Activated CD8-positive, alpha-beta memory T cell treated with anti-CD3 and anti-CD28 coated beads, Interleukin-2, amount 10 ng/mL, durations not matched to agents 7 days and 5 days (primary cell): ENCODE results near the gene SLC25A30. TPM values are rescaled to one million over a fixed set of nuclear protein-coding genes. Genes with fewer than 3 reads are reported as not detected.
"Not testable (repeated sequence)": the region's sequence is repeated elsewhere in the genome, so short reads cannot be mapped to it uniquely, and the experiment has no call there.

ENCODE experiments used
- ATAC-seq: fragments of 150-1000 bp; cut with Tn5 transposase; one replicate; pipeline ENCODE4 v1.10.0; 2021; ENCODE audit warnings: moderate library complexity
- CTCF ChIA-PET: fragments of 350-600 bp; sonication (Branson Sonifier 250); formaldehyde crosslinking; loops from one replicate; lab custom pipeline; 2021; ENCODE audit warnings: antibody characterized with exemption; lab: Charles Lee
- DNase-seq: peaks from one replicate; pipeline ENCODE4 v3.0.0-alpha.2; 2020
- H3K27ac Mint-ChIP-seq: one replicate; pipeline ENCODE4 v1.8.0; 2021; ENCODE audit warnings: mild to moderate bottlenecking, mixed read lengths
- H3K27me3 Mint-ChIP-seq: one replicate; pipeline ENCODE4 v1.8.0; 2021; ENCODE audit warnings: mixed read lengths
- H3K36me3 Mint-ChIP-seq: one replicate; pipeline ENCODE4 v1.8.0; 2021; ENCODE audit warnings: mild to moderate bottlenecking, mixed read lengths
- H3K4me1 Mint-ChIP-seq: one replicate; pipeline ENCODE4 v1.8.0; 2021; ENCODE audit warnings: mixed read lengths
- H3K4me3 Mint-ChIP-seq: one replicate; pipeline ENCODE4 v1.8.0; 2021; ENCODE audit warnings: mild to moderate bottlenecking, moderate library complexity, mixed read lengths
- H3K9me3 Mint-ChIP-seq: one replicate; pipeline ENCODE4 v1.8.0; 2022; ENCODE audit warnings: low read depth, mixed read lengths
- total RNA-seq, 2 experiments: library from RNA; stranded (reverse); gene quantifications; one replicate each; pipeline ENCODE4 v1.2.3, GENCODE V29; 2021

SLC25A30 gene
- total RNA-seq, 2 experiments from 2014 or later: 23.5 to 28.4 TPM

DNA sequence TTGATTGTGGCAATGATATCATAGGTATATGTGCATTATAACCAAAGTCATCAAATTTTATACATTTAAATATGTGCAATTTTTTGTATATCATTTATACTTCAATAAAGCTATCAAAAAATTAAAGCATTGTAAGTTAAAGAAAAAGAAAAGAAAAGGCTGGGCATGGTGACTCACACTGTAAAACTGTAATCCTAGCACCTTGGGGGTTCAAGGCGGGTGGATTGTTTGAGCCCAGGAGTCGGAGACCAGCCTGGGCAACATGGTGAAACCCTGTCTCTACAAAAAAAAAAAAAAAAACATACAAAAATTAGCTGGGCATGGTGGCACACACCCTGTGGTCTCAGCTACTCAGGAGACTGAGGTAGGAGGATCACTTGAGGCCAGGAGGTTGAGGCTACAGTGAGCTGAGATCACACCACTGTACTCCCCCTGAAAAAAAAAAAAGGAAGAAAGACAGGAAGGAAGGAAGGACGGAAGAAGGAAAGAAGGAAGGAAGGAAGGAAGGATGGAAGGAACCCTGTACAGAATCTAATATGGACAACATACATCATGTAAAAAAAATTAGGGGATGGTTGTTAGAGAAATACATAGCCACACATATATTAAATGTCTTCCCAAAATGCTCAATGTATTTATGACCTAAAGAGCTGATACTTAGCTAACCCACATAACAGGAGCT is 21.7 kb upstream of the SLC25A30 start:
- Mint-ChIP-seq H3K27ac (no peak overlapping the region), H3K4me1 (peaks cover 29% of the 10 kb centered on the region), H3K27me3 (no peaks in the 10 kb centered on the region), H3K36me3 (no peaks in the 10 kb centered on the region), H3K4me3 (no peak overlapping the region), H3K9me3 (no peaks in the 10 kb centered on the region)
- no peak for DNase-seq
- ATAC-seq: no peak
- CTCF ChIA-PET: interaction anchor here (1.1 to 1.2 kb wide), 2 partner anchors 11 to 28 kb away, joined by 3 to 5 read pairs; no protein-coding TSS in a partner anchor

DNA sequence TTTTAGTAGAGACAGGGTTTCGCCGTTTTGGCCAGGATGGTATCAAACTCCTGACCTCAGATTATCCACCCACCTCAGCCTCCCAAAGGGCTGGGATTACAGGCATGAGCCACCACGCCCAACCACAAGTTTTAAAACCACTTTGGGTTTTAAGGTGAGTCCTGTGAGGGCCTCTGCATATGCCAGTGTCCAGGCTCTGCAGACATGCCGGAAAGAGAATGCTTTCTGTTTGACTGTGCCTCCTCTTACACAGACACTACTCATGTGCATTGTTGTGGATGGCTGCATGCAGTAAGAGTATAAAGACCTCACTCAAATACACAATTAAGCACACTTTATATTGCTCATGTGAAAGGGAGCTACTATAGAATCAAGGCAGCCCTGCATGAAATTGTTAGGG is 20.8 kb upstream of the SLC25A30 start:
- Mint-ChIP-seq H3K4me1 (peaks cover 29% of the 10 kb centered on the region), H3K27me3 (no peaks in the 10 kb centered on the region), H3K36me3 (no peaks in the 10 kb centered on the region), H3K27ac (no peak overlapping the region), H3K9me3 (no peaks in the 10 kb centered on the region), H3K4me3 (no peak overlapping the region)
- peak; percentile 47 for DNase-seq
- CTCF ChIA-PET: interaction anchor here (1.2 kb wide), 1 partner anchor 27 kb away, joined by 3 read pairs; no protein-coding TSS in a partner anchor
- peak; percentile 71 for ATAC-seq

DNA sequence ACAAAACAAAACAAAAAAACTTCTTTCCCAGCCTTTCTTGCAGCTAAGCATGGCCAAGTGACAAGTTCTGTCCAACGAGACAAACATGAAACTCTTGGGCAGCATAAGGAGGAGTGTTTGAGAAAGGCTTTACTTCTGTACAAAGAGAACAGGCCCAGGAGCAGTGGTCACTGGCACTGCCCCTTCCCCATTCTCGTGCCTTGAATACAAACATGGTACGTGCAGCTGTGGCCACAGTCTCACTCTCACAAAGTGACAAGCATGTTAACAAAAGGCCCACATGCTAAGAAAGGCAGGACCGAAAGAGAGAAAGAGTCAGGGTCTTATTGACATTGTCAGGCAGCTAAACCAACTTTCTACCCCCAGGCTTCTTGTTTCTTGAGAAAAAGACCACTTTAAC is 19.8 kb upstream of the SLC25A30 start:
- CTCF ChIA-PET: no interaction called here
- Mint-ChIP-seq H3K27ac (no peak overlapping the region), H3K4me1 (peaks cover 27% of the 10 kb centered on the region), H3K4me3 (no peak overlapping the region), H3K36me3 (no peaks in the 10 kb centered on the region), H3K27me3 (no peaks in the 10 kb centered on the region), H3K9me3 (no peaks in the 10 kb centered on the region)
- ATAC-seq (no peak), DNase-seq (no peak)

DNA sequence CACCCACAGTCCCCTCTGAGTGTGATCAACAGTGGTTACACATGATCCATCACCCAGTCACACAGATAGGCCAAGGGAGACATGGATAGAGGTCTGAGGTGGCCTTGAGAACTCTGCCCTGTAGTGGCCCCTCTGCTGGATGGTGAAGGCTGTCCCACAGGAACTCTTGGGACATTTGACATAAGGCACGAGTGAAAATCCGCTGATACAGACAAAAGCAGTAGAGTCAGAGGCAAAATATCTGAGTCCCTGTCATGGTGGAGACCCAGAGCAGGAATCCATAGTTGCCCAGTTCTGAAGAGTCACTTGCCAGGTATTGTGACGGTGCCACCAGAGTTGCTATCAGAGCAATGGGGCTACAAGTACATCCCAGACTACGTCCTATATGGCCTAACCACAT is 18.8 kb upstream of the SLC25A30 start:
- Mint-ChIP-seq H3K4me1 (peaks cover 25% of the 10 kb centered on the region), H3K27ac (no peak overlapping the region), H3K27me3 (no peaks in the 10 kb centered on the region), H3K4me3 (no peak overlapping the region), H3K9me3 (no peaks in the 10 kb centered on the region), H3K36me3 (no peaks in the 10 kb centered on the region)
- no peak for ATAC-seq
- DNase-seq: no peak
- CTCF ChIA-PET: no interaction called here

DNA sequence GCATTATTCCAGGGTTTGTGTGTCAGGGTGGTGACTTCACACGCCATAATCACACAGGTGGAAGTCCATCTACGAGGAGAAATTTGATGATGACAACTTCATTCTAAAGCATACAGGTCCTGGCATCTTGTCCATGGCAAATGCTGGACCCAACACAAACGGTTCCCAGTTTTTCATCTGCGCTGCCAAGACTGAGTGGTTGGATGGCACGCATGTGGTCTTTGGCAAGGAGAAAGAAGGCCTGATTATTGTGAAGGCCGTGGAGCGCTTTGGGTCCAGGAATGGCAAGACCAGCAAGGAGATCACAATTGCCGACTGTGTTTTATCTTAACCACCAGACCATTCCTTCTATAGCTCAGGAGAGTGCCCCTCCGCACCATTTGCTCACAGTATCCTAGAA is 18.2 kb upstream of the SLC25A30 start:
- no peak overlapping the region for H3K4me3 Mint-ChIP-seq
- H3K27ac Mint-ChIP-seq: no peak overlapping the region
- H3K9me3 Mint-ChIP-seq: no peaks in the 10 kb centered on the region
- CTCF ChIA-PET: no interaction called here
- ATAC-seq: no peak
- no peaks in the 10 kb centered on the region for H3K27me3 Mint-ChIP-seq
- H3K4me1 Mint-ChIP-seq: peaks cover 18% of the 10 kb centered on the region
- H3K36me3 Mint-ChIP-seq: no peaks in the 10 kb centered on the region
- DNase-seq: no peak

DNA sequence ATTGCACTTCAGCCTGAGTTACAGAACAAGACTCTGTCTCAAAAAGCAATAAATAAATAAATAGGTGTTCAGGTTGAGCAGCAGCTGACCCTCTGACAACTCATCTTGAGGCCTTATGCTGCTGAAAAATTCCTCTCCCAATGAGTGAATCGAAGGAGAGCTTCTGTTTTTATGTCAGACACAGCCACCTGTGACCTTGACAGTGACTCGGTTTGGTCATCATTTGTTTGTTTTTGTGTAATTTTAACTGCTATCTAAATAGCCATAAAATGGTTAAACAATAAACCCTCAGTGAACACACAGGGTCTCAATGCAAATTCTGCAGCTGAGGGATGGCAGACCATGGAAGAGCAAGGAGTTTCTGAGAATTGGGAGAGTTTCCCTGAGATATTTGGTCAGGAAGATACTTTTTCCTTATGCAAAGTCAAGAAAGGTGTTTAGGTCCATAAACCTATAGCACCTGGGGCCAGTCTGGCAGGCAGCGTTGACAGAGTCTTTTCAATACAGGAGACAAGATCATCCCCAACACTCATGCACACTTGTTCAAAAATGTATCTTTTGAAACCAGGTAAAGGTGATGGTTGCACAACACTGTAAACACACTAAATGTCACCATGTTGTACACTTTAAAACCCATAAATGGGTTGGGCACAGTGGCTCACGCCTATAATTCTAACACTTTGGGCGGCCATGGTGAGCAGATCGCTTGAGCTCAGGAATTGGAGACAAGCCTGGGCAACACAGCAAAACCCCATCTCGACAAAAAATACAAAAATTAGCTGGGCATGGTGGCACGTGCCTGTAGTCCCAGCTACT is 16.6 kb upstream of the SLC25A30 start:
- no peak overlapping the region for H3K27ac Mint-ChIP-seq
- H3K36me3 Mint-ChIP-seq: no peaks in the 10 kb centered on the region
- DNase-seq: no peak
- H3K27me3 Mint-ChIP-seq: no peaks in the 10 kb centered on the region
- no peak overlapping the region for H3K4me3 Mint-ChIP-seq
- CTCF ChIA-PET: interaction anchor here (0.8 kb wide), 1 partner anchor 17 kb away, joined by 4 read pairs; the partner anchor contains the start of gene SLC25A30
- no peaks in the 10 kb centered on the region for H3K9me3 Mint-ChIP-seq
- peaks cover 8% of the 10 kb centered on the region for H3K4me1 Mint-ChIP-seq
- no peak for ATAC-seq

DNA sequence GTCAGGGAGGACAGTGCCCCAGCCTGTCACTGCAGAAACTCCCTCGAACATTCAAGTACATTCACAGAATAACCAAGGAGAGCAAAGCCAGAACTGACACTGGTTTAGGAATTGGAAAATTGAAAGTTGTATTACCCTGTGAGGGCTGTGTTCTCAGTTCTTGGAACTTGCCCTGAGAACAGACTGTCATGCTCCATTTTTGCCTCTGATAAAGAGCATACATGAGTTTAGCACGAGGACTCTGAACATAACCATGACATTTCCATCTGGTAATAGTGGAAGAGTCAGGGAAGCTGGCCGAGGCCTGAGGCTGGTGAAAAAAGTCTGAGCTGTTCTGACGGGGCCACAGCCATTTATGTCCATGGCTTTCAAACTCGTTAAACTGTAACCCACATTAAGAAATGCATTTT is 15.2 kb upstream of the SLC25A30 start:
- no peak for DNase-seq
- ATAC-seq: no peak
- no peak overlapping the region for H3K27ac Mint-ChIP-seq
- no peak overlapping the region for H3K4me3 Mint-ChIP-seq
- H3K27me3 Mint-ChIP-seq: no peaks in the 10 kb centered on the region
- H3K9me3 Mint-ChIP-seq: no peaks in the 10 kb centered on the region
- peaks cover 2% of the 10 kb centered on the region for H3K4me1 Mint-ChIP-seq
- H3K36me3 Mint-ChIP-seq: no peaks in the 10 kb centered on the region
- CTCF ChIA-PET: no interaction called here

DNA sequence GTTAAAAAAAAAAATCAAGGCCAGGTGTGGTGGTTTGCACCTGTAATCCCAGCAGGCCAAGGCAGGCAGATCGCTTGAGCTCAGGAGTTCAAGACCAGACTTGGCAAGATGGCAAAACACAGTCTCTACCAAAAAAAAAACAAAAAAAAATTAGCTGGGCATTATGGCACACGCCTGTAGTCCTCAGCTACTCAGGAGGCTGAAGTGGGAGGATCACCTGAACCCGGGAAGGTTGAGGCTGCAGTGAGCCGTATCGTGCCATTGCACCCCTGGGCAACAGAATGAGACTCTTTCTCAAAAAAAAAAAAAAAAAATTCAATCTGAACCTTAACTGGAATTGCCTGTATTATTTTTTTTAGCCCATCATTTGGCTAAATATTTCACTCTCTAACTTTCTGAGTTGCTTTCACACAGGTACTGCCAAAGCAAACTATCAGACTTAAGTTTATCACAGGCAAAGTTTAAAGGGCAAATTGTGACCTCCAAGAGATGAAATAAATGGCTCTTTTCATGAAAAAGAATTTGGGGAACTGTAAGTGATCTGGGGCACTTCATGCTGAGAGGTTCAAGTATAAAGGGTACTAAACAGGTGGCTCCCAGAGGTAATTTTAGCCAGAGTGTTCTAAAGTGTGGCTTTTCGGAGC is 14.7 kb upstream of the SLC25A30 start:
- DNase-seq: no peak
- ATAC-seq: no peak
- Mint-ChIP-seq H3K9me3 (no peaks in the 10 kb centered on the region), H3K36me3 (no peaks in the 10 kb centered on the region), H3K27me3 (no peaks in the 10 kb centered on the region), H3K4me3 (no peak overlapping the region), H3K27ac (no peak overlapping the region), H3K4me1 (peaks cover 2% of the 10 kb centered on the region)
- CTCF ChIA-PET: no interaction called here

DNA sequence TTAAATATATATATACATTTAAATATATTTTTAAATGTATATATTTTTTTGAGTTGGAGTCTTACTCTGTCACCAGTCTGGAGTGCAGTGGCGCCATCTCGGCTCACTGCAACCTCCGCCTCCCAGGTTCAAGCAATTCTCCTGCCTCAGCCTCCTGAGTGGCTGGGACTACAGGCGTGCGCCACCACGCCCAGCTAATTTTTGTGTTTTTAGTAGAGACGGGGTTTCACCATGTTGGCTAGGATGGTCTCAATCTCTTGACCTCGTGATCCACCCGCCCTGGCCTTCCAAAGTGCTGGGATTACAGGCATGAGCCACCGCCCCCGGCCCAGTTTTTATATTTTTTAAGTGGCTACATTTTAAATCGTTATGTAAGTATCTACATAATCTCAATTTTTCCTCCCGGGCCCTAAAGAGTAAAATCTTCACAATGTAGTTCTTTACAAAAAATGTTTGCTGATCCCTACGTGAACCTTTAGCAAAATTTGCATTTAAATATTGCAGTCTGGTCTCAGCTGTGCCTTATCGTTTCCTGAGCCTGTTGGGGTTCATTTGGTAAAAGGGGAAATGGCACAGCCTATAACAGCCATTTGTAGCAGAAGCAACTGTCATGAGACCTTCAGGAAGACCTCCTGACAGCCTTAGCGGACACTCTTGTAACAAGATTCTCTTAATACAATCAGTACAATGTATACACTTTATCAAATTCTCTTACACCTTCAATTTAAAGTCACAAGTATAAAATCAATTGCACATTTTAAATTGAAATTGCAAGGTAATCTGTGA is 8.1 kb upstream of the SLC25A30 start:
- DNase-seq, H3K4me3 Mint-ChIP-seq, H3K27ac Mint-ChIP-seq, H3K4me1 Mint-ChIP-seq, H3K36me3 Mint-ChIP-seq, H3K27me3 Mint-ChIP-seq, H3K9me3 Mint-ChIP-seq: not testable (repeated sequence)
- peak; percentile 31 for ATAC-seq
- CTCF ChIA-PET: interaction anchor here (0.6 to 0.9 kb wide), 2 partner anchors 38 to 1108 kb away, joined by 3 to 5 read pairs; partner anchors contain the start of gene COG3

DNA sequence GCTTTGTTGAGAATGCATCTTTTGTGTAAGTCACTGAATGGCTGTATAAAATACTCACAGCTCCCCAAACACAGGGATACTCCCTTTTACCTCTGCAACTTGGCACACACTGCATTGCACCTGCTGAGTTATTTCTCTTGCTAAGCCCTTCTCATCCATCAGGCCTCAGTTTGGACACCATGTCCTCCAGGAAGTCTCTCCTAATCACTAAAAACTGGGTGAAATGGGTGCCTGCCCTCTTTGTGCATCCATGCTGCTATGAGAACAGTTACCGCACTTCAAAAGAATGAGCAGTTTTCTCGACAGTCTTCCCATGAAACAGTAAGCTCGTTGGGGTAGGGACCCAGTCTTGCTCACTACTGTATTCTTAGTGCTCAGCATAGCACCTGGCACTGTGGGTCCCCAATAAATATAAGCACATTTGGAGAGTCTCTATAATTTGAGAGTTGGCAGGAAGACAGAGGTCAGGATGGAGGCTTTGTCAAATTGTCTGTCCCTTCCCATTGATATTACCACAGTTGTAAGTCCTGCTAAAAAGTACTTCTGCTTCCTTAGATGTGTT is 4.6 kb upstream of the SLC25A30 start:
- CTCF ChIA-PET: interaction anchor here (1.8 kb wide), 1 partner anchor 30 kb away, joined by 3 read pairs; no protein-coding TSS in a partner anchor
- ATAC-seq: no peak
- no peaks in the 10 kb centered on the region for H3K27me3 Mint-ChIP-seq
- peaks cover 3% of the 10 kb centered on the region for H3K4me1 Mint-ChIP-seq
- H3K4me3 Mint-ChIP-seq: no peak overlapping the region
- no peaks in the 10 kb centered on the region for H3K36me3 Mint-ChIP-seq
- H3K27ac Mint-ChIP-seq: no peak overlapping the region
- DNase-seq: no peak
- H3K9me3 Mint-ChIP-seq: no peaks in the 10 kb centered on the region

DNA sequence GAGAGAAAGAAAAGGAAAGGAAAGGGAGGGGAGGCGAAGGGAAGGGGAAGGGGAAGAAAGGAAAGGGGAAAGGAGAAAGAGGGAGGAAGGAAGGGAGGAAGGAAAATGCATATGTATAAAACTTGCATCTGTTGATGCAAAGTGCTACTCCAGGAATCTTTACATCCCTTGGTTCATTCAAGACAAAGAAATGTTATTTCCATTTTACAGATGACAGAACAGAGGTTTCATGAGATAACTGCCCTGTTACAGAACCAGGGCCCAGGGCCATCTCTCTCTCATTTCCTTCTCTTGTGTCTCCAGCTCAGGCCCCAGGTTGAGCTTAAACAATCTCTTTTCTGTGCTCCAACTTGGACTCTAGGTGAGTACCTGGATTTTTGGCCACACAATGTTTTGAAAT is 1.8 kb upstream of the SLC25A30 start:
- ATAC-seq (no peak), DNase-seq (no peak)
- no peaks in the 10 kb centered on the region for H3K27me3 Mint-ChIP-seq
- peaks cover 4% of the 10 kb centered on the region for H3K36me3 Mint-ChIP-seq
- CTCF ChIA-PET: interaction anchor here (0.9 to 6.4 kb wide), 2 partner anchors 26 to 48 kb away, joined by 3 to 31 read pairs; no protein-coding TSS in a partner anchor
- H3K27ac Mint-ChIP-seq: no peak overlapping the region
- peaks cover 12% of the 10 kb centered on the region for H3K4me1 Mint-ChIP-seq
- H3K4me3 Mint-ChIP-seq: peak overlapping the region; percentile 32
- no peaks in the 10 kb centered on the region for H3K9me3 Mint-ChIP-seq

DNA sequence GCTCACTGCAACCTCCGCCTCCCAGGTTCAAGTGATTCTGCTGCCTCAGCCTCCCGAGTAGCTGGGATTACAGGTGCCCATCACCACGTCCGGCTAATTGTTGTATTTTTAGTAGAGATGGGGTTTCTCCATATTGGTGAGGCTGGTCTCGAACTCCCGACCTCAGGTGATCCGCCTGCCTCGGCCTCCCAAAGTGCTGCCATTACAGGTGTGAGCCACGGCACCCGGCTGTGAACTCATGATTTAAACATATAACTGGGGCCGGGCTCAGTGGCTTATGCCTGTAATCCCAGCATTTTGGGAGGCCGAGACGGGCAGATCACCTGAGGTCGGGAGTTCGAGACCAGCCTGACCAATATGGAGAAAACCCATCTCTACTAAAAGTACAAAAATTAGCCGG is 1.2 kb upstream of the SLC25A30 start:
- H3K4me1 Mint-ChIP-seq: peaks cover 15% of the 10 kb centered on the region
- not testable (repeated sequence) for H3K4me3 Mint-ChIP-seq, DNase-seq, H3K9me3 Mint-ChIP-seq, H3K27me3 Mint-ChIP-seq, ATAC-seq, H3K36me3 Mint-ChIP-seq, H3K27ac Mint-ChIP-seq
- CTCF ChIA-PET: interaction anchor here (6.4 kb wide), 1 partner anchor 48 kb away, joined by 31 read pairs; no protein-coding TSS in a partner anchor
